Measurements from ENCODE around the gene PALMD.

DNA sequence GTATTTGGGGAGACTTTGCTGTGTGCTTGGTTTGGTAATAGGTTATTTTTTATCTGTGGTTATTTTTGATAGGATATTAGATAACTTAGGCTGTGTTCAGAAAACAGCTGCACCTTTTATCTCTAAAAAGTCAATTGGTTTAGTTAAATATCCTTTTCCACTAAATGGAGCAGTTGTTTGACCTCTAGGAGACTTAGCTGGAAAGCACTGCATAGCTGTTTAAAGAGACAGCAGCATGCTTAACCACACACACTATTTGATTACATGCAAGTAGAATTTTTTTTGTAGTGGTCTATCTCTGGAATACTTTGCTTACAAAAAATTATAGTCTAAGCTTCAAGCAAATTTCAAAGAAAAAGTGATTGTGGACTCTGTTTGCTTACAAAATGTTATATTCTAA lies 6.5 kb upstream of the PALMD start:
- TF ChIP-seq, protein P1, sequence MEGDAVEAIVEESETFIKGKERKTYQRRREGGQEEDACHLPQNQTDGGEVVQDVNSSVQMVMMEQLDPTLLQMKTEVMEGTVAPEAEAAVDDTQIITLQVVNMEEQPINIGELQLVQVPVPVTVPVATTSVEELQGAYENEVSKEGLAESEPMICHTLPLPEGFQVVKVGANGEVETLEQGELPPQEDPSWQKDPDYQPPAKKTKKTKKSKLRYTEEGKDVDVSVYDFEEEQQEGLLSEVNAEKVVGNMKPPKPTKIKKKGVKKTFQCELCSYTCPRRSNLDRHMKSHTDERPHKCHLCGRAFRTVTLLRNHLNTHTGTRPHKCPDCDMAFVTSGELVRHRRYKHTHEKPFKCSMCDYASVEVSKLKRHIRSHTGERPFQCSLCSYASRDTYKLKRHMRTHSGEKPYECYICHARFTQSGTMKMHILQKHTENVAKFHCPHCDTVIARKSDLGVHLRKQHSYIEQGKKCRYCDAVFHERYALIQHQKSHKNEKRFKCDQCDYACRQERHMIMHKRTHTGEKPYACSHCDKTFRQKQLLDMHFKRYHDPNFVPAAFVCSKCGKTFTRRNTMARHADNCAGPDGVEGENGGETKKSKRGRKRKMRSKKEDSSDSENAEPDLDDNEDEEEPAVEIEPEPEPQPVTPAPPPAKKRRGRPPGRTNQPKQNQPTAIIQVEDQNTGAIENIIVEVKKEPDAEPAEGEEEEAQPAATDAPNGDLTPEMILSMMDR (IDR thresholded peaks at IDR 0.05) = no peak
- no peak for TF ChIP-seq POLR2AphosphoS5 (IDR thresholded peaks at IDR 0.05; ENCODE audit: insufficient read depth in 1 of 2, low read depth in 1 of 2)
- no peak for TF ChIP-seq POLR2A (IDR thresholded peaks at IDR 0.05)
